Mononuclear cell (primary cell): ENCODE results near the gene YTHDF1. TPM values are rescaled to one million over a fixed set of nuclear protein-coding genes. Genes with fewer than 3 reads are reported as not detected.

ENCODE experiments used
- H3K27me3 ChIP-seq: 2 replicates; pipeline ENCODE4 v1.6.0; 2011; ENCODE audit warnings: low read length, control low read depth; ENCODE audit not compliant: insufficient read depth
- H3K4me1 ChIP-seq: 2 replicates; pipeline ENCODE4 v1.5.1; 2011; ENCODE audit warnings: mild to moderate bottlenecking, low read length, control low read depth; ENCODE audit not compliant: insufficient read depth
- H3K4me3 ChIP-seq: 2 replicates; pipeline ENCODE4 v1.5.1; 2011; ENCODE audit warnings: mild to moderate bottlenecking, low read length, moderate library complexity
- H3K9me3 ChIP-seq: 2 replicates; pipeline ENCODE4 v1.5.1; 2011; ENCODE audit warnings: low read depth, mild to moderate bottlenecking, control low read depth, low read length
- total RNA-seq: library from RNA; depleted of rRNA; stranded (reverse); fragments of >200 nt; gene quantifications from one replicate; pipeline ENCODE4 v1.2.3, GENCODE V29; 2012

YTHDF1 gene
- total RNA-seq, 1 donor, result 34.0 TPM

DNA sequence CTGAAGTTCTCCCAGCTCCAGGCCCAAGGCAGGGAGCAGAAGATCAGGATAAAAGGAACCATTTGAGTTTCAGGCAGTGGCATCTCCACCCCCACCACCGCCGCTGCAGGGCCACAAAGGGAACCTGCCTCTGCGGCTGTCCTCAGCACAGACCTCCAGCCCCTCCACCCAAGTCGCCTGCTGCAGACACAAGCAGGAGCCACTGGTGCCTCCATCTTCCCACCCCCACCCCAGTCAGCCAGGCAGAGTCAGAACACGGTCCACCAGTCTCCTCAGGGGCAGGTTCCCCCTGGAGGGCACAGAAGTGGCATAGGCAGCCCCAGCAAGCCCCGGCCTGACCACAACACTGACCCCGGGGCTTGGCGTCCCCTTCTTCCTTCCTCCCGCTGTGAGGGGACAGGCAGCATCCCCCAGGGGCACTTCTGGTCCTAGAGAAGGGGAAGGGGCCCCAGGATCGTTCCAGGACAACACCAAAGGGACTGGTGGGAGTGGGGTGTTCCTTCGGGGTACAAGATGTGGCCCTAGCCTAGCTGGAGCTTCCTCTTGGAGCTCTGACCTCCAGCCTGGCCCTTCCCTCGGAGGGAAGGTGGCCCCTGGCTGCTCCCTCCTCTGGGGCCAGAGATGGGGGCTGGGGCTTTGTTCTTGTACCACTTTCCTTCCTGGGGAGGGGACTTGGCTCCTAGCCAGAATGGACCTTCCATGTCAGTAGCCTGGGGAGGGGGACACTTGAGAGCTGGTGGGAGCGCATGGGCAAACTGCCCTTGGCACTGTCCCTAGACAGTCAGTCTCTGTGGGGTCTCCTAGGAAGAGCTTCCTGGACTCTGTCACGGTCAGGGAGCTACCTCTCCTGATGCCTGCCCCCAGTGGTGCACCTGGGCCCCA, 36.0 kb downstream of the YTHDF1 start:
- peaks cover 9% of the 10 kb centered on the region for H3K4me1 ChIP-seq
- H3K27me3 ChIP-seq, result peaks cover 26% of the 10 kb centered on the region
- H3K9me3 ChIP-seq, result no peaks in the 10 kb centered on the region
- H3K4me3 ChIP-seq, result no peak overlapping the region

DNA sequence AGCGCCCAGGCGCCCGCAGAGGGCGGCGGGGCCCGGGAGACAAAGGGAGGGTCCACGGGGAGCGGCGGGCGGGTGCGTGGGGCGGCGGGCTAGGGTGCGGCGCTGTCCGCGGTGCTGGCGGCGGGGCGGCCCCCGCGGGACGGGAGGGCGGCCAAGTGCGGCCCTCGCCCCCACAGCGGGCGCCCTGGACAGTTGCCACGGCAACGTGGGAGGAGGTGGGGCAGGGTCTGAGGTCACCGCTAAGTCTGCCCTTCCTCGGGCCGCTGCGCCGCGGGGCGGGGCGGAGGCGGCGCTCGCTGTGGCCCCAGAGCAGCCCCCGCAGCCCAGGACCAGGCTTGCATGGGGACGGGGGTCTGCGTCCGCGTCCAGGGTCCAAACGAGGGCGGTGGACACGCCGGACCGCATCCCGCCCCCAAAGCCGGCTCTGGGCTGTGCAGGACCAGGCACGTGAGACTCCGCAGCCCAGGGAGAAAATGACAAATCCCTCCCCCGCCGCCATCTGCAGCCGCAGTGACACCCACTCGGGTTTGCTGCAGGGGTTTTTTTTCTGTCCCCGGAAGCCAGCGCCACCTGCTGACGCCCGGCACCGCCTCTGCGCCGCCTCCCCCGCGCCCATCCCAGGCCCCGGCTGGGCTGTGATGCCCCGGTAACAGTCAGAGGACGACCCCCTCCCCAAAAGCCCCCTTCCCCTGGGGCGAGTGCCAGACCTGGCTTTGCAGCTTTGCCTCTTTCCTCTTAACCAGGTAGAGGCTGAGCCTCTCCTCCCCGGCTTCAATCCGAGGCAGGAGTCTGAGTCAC, 36.8 kb downstream of the YTHDF1 start:
- Histone ChIP-seq H3K4me3 (no peak overlapping the region), H3K4me1 (peaks cover 9% of the 10 kb centered on the region), H3K27me3 (peaks cover 32% of the 10 kb centered on the region), H3K9me3 (no peaks in the 10 kb centered on the region)

DNA sequence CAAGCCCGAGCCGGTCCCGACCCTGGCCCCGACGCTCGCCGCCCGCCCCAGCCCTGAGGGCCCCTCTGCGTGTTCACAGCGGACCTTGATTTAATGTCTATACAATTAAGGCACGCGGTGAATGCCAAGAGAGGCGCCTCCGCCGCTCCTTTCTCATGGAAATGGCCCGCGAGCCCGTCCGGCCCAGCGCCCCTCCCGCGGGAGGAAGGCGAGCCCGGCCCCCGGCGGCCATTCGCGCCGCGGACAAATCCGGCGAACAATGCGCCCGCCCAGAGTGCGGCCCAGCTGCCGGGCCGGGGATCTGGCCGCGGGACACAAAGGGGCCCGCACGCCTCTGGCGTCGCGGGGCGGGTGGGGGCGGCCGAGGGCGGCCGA, 37.5 kb downstream of the YTHDF1 start:
- H3K4me1 ChIP-seq, result peaks cover 9% of the 10 kb centered on the region
- H3K4me3 ChIP-seq, result no peak overlapping the region
- H3K9me3 ChIP-seq, result no peaks in the 10 kb centered on the region
- H3K27me3 ChIP-seq, result peaks cover 32% of the 10 kb centered on the region

DNA sequence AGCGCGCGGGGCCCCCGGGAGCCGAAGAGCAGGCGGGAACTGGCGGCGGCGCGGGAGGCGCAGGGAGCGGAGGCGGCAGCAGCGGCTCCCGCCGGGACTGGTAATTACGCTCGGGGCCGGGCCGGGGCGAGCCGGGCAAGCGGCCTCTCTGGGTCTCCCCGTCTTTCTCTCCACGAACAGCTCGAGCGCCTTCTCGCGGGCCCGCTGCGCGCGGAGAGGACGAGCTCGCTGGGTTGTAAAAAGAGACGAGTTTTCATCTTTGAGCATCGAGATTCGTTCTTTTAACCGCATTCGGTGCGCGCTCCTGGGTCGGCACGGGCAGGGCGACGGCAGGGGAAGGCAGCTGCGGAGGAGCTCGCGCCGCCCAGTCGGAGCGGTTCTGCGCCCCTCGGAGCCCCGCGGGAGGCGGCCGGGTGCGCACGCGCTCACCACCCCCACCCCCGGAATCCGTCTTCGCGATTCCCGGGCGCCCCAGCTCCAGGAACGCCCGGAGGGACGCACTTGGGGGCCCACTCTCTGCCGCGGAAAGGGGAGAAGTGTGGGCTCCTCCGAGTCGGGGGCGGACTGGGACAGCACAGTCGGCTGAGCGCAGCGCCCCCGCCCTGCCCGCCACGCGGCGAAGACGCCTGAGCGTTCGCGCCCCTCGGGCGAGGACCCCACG, 38.0 kb downstream of the YTHDF1 start:
- Histone ChIP-seq H3K4me3 (no peak overlapping the region), H3K4me1 (peaks cover 9% of the 10 kb centered on the region), H3K9me3 (no peaks in the 10 kb centered on the region), H3K27me3 (peaks cover 32% of the 10 kb centered on the region)

DNA sequence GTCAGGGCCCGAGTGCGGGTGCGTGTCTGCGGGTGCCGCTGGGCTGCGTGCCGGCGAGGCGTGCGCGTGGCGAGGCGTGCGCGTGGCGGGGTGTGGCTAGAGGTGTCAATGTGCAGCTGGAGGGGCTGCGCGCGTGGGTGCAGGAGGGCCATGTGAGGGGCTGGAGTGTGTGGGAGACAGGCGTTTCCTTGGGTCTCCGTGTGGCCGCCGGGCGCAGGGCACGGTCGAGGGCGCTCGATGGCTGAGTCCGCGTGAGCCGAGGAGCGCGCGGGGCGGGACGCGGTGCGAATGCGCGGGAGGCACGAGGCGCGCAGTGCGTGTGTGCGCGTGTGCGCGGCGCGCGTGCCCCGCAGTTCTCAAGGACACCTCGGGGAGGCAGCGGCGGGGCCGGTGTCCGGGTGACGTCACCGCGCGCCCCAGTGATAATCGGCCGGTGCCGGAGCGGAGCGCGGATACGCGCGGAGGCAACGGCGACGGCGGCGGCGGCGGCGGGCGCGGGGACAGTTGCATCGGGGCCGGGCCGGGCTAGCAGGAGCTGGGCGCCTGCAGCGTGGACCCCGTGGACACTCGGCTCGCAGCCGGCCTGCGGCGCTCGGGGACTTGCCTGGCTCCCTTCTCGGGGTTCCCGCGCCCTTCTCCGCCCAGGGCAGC, 38.7 kb downstream of the YTHDF1 start:
- H3K27me3 ChIP-seq, result peaks cover 32% of the 10 kb centered on the region
- no peaks in the 10 kb centered on the region for H3K9me3 ChIP-seq
- no peak overlapping the region for H3K4me3 ChIP-seq
- peaks cover 9% of the 10 kb centered on the region for H3K4me1 ChIP-seq

DNA sequence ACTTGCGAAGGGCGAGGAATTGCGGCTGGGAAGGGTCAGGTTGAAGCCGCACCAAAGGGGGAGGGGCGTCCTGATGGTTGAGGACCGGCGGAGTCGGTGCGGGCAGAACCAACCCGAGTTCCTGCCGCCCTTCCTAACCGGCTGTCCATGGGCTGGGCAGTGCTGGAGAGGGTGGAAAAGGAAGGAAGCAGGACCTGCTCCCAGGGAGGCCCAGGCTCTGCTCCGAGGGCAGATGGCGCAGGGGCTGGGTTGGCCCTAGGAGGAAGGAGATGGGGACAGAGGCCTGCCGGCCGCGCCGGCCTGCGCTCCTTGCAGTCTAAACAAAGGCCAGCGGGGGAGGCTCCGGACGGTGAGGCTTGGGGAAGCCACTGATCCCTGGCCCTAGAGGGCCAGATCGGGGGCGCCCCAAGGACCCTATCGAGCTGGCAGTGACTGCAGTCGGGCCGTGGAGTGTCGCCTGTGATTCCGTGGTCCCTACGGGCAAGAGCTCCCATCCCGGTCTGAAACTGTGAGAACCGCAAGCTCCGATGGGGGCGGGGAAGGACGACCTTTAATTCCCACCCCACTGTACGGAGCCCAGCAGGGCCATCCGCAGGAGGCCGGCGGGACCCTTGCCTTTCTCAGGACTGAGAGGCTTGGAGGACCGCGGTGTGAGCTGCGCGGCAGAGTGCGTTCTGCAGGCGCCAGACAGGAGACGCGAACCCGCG, 39.4 kb downstream of the YTHDF1 start:
- Histone ChIP-seq H3K27me3 (peaks cover 32% of the 10 kb centered on the region), H3K4me1 (peaks cover 9% of the 10 kb centered on the region), H3K4me3 (no peak overlapping the region), H3K9me3 (no peaks in the 10 kb centered on the region)

DNA sequence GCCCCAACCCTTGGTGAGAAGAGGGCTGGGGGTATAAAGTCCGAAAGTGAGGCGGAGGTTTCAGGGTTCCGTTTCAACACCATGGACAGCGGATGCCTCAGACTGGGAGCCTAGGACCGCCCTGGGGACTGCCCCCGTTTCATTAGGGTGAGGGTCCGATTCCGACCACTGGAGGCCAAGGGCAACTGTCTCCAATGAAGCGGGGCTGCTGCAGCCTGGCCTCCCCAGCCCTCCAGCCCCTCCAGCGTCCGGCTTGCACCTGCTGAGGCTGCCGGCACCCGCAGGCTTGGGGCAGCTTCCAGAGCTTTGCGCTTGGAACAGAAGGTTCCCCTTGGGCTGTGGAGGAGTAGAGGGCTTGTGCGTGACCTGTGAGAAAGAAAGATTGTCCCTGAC, 39.9 kb downstream of the YTHDF1 start:
- Histone ChIP-seq H3K4me3 (no peak overlapping the region), H3K4me1 (peaks cover 9% of the 10 kb centered on the region), H3K9me3 (no peaks in the 10 kb centered on the region), H3K27me3 (peaks cover 32% of the 10 kb centered on the region)

DNA sequence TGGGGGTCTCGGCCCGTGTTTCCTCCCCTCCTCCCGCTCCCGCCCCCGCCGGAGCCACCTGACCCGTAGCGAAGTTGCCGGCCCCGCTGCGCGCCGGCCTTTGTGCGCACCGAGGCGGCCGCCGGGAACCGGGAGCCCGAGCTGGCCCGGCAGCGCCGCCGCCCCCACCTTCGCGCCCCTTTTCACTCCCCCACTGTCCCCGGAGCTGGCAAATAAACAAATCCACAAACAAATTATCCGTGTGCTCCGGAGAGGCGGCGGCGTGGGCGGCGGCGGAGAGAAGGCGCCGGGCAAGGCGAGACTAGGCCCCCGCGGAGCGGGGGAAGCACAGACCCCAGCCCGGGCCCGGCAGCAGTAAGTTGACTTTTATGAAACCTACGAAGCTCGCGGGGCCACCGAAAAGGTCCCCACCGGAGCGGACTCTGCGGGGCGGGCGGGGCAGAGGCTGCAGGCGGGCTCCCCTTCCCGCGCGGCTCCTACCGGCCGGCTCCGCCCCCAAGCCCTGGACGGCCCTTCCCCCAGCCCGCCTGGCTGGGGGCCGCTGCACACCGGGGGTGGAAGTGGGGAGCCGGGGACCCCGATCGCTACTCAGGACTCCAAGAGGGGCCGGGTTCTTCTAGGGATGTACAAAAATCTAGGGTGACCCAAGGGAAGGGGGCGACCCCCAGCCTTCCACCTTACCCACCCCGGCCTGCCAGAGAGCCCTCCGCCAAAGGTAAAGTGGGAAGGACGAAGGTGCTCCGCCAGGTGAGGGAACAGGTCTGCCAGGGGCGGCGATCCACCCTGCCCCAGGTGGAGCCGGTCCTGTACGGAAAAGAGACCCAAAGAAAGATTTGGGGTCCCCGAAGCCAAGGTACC, 40.7 kb downstream of the YTHDF1 start:
- Histone ChIP-seq H3K4me3 (no peak overlapping the region), H3K4me1 (peaks cover 9% of the 10 kb centered on the region), H3K9me3 (no peaks in the 10 kb centered on the region), H3K27me3 (peaks cover 31% of the 10 kb centered on the region)

DNA sequence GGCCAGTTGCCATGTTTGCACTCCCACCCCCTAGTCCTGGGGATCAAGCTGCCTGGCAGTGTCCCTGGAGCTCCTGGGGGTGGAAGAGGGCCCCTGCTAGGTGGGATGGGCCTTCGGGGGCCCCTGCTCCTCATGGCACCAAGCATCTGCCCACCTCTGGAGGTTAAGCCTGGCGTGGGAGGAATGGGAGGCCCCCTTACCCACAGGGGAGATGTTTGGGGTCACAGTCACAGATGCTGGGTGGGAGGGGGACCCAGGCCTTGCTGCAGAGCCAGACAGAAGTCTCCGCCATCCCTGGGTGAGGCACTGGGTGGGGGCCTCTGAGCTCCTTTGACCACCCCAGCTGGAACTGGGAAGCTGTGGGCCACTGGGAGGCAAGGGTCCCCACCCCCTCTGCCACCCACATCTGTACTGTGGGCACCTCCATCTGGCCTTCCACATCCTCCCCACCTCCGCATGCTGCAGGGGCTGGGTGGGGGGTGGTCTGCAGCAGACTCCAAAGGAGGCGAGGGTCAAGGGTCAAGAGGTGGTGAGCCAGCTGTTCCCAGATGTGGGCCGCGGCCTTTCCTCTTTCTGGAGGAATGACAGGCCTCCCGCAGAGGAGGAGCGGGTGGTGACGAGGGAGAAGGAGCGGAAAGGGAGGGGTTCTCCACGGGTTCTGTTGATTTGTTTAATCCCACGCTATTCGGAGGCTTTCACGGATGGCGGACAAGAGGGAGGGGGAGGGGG, 41.5 kb downstream of the YTHDF1 start:
- Histone ChIP-seq H3K4me3 (no peak overlapping the region), H3K27me3 (peaks cover 23% of the 10 kb centered on the region), H3K9me3 (no peaks in the 10 kb centered on the region), H3K4me1 (peaks cover 7% of the 10 kb centered on the region)

DNA sequence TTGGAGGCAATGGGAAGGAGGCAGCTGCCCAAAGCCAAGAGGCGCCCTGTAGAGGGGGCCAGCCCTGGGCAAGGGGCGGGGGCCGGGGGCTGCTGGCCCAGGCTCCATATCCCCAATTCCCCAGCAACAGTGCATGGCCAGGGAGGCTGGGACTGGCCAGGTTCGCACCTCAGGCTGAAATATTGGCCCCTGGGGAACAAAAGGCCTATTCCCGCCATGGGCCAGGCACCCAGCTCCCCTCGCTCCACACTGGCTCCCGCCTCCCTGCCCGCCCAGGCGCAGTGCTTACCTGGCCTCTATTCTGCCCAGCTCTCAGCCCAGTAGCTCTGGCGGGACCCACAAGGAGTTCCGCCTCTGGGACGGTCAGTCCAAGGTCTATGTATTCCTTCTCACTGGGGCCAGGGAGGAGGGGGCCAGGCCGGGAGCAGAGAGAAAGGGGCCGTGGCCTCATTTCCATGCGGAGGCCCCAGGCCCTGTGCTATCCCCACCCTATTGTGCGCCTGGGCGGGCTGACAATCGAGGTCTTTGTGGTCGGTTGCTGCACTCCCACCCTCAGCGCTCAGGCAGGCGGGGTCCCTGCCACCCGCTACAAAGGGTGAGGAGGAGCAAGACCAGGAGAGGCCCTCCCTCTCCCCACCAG, 42.3 kb downstream of the YTHDF1 start:
- H3K27me3 ChIP-seq, result peaks cover 22% of the 10 kb centered on the region
- H3K9me3 ChIP-seq, result no peaks in the 10 kb centered on the region
- peaks cover 5% of the 10 kb centered on the region for H3K4me1 ChIP-seq
- H3K4me3 ChIP-seq, result no peak overlapping the region

DNA sequence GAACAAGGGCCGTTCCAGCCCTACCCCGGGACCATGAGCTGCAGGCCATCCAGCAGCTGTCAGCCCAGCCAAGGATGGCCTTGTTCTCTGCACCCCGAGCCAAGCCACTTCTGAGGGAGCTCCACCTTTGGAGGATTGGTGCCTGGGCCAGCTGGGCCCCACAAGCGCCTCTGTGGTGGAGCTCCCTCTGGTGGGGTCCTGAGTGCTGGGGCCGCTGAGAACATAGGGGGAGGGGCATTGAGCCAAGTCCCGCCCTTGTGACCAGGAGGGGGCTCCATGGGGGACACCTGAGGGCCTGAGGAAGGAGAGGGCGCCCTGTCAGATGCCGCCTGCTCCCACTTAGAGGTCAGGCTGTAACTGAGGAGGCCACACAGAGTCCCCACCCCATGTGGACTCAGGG, 43.2 kb downstream of the YTHDF1 start:
- H3K4me1 ChIP-seq, result no peaks in the 10 kb centered on the region
- peaks cover 22% of the 10 kb centered on the region for H3K27me3 ChIP-seq
- no peaks in the 10 kb centered on the region for H3K9me3 ChIP-seq
- no peak overlapping the region for H3K4me3 ChIP-seq

DNA sequence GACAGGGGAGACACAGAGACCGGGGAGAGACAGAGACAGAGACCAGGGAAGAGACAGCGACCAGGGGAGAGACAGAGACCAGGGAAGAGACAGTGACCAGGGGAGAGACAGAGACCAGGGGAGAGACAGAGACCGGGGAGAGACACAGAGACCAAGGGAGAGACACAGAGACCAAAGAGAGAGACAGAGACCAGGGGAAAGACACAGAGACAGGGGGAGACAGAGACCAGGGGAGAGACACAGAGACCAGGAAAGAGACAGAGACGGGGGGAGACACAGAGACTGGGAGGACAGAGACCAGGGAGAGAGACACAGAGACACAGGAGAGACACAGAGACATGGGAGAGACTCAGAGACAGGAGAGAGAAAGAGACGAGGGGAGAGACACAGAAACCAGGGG, 43.9 kb downstream of the YTHDF1 start:
- Histone ChIP-seq H3K9me3 (no peaks in the 10 kb centered on the region), H3K27me3 (peaks cover 22% of the 10 kb centered on the region), H3K4me1 (no peaks in the 10 kb centered on the region), H3K4me3 (no peak overlapping the region)

DNA sequence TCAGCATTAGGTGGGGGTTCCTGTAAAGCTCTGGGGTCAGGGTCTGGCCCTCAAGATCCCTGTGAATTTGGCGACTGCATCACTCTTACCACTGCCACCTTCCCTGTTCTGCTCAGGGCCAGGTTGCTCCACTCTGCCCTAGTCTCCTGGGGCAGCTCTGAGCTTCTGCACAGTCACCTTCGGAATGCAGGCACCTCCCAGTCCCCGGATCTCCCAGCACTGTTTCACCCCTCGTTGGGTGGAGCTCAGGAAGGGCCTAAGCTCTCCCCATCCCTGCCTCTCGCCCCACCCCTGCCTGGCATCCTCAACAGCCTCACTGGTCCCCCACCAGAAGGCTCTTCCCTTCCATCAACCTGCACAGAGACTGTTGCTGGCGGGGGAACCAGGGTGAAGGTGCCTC, 46.2 kb downstream of the YTHDF1 start:
- Histone ChIP-seq H3K4me3 (no peak overlapping the region), H3K4me1 (no peaks in the 10 kb centered on the region), H3K27me3 (peaks cover 6% of the 10 kb centered on the region), H3K9me3 (no peaks in the 10 kb centered on the region)
